ENCODE data around the gene CACNG1. TPM values are rescaled to one million over a fixed set of nuclear protein-coding genes. Genes with fewer than 3 reads are reported as not detected.

CACNG1 gene
- total and polyA plus RNA-seq, 2 donors (not counting 1 experiment from before 2014, with no cell fraction given), result not detected

DNA sequence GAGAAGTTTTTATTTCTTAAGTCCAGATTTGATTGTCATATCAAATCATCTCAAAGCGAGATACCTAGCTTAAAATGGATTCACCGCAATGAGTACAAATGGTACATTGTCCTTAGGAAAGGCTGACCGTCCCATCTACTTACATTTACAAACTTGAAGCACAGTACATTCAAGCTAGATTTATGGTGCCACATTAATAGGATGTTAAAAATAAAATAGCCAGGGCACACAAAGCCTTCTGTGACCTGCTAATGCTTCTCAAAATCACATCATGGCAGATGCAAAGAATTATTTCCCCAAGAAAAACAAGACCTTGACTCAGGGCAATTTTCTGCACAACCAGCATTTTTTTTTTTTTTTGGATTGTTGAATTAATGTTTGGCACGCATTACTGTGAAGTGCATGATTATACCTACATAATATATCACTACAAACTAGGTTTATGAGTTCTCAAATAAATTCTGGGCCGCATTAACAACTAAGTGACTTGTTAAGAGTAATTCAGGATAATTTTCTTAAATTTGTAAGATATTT, 25.3 kb downstream of the CACNG1 start:
- Histone ChIP-seq H3K27ac (ENCODE audit: insufficient read depth, low read length) (no peak overlapping the region), H3K4me3 (replicated peaks in 1 of 4; ENCODE audit: control extremely low read depth in 1 of 4, insufficient read depth in 1 of 4, low read depth in 3 of 4, low read length in 4 of 4) (no peak overlapping the region), H3K4me2 (ENCODE audit: extremely low read depth, insufficient read depth, low read length) (no peak overlapping the region), H3K27me3 (ENCODE audit: control insufficient read depth, insufficient read depth, low read length) (no peaks in the 10 kb centered on the region), H3K9ac (ENCODE audit: insufficient read depth, low read length) (no peak overlapping the region), H4K20me1 (ENCODE audit: control insufficient read depth, extremely low read depth, insufficient read depth, low read length) (no peaks in the 10 kb centered on the region), H3K79me2 (ENCODE audit: control insufficient read depth, insufficient read depth, low read length) (no peaks in the 10 kb centered on the region), H3K4me1 (ENCODE audit: control insufficient read depth, extremely low read depth, insufficient read depth, low read length) (no peaks in the 10 kb centered on the region), H3K9me3 (ENCODE audit: control insufficient read depth, insufficient read depth, low read depth, low read length) (no peaks in the 10 kb centered on the region), H3K36me3 (ENCODE audit: control insufficient read depth, insufficient read depth, low read length) (no peaks in the 10 kb centered on the region), H2AFZ (ENCODE audit: low read length) (no peak overlapping the region)
- no peak for TF ChIP-seq EZH2 (IDR thresholded peaks at IDR 0.05; ENCODE audit: low read length, missing control alignments)
- DNase-seq (ENCODE audit: low read depth in 2 of 2), result no peak

DNA sequence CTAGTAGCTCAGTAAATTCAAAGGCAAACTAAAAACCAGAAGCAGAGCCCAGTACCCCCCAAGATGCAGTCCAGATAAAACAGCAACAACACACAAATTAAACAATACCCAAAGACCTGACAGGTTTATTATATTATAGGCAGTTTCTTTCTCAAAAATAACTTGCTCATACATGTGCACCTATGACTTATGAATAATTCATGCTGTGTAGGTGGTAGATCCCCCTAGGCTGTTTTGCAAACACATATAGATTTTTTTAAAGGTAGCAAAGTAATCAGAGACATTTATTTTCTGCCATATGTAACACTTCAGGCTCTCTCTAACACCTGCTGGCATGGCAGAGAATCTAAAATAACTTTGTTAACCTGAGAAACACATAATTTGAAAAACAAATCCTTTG, 27.2 kb downstream of the CACNG1 start:
- Histone ChIP-seq H2AFZ (ENCODE audit: low read length) (no peak overlapping the region), H3K4me1 (ENCODE audit: control insufficient read depth, extremely low read depth, insufficient read depth, low read length) (no peaks in the 10 kb centered on the region), H3K9ac (ENCODE audit: insufficient read depth, low read length) (no peak overlapping the region), H3K9me3 (ENCODE audit: control insufficient read depth, insufficient read depth, low read depth, low read length) (no peaks in the 10 kb centered on the region), H3K4me2 (ENCODE audit: extremely low read depth, insufficient read depth, low read length) (no peak overlapping the region), H3K79me2 (ENCODE audit: control insufficient read depth, insufficient read depth, low read length) (no peaks in the 10 kb centered on the region), H3K27ac (ENCODE audit: insufficient read depth, low read length) (no peak overlapping the region), H3K4me3 (replicated peaks in 1 of 4; ENCODE audit: control extremely low read depth in 1 of 4, insufficient read depth in 1 of 4, low read depth in 3 of 4, low read length in 4 of 4) (no peak overlapping the region), H3K27me3 (ENCODE audit: control insufficient read depth, insufficient read depth, low read length) (no peaks in the 10 kb centered on the region), H4K20me1 (ENCODE audit: control insufficient read depth, extremely low read depth, insufficient read depth, low read length) (no peaks in the 10 kb centered on the region), H3K36me3 (ENCODE audit: control insufficient read depth, insufficient read depth, low read length) (no peaks in the 10 kb centered on the region)
- TF ChIP-seq EZH2 (IDR thresholded peaks at IDR 0.05; ENCODE audit: low read length, missing control alignments), result no peak
- TF ChIP-seq CTCF (conservative IDR thresholded peaks at IDR 0.05 in 1 of 2, IDR thresholded peaks at IDR 0.05 in 1 of 2; ENCODE audit: low read depth in 1 of 2, low read length in 2 of 2), result no peak
- no peak for DNase-seq (ENCODE audit: low read depth in 2 of 2)

GRCh38 chr17:67072885-67073284, 28.5 kb downstream of the CACNG1 start:
- no peak overlapping the region for H3K4me3 ChIP-seq (replicated peaks in 1 of 4; ENCODE audit: control extremely low read depth in 1 of 4, insufficient read depth in 1 of 4, low read depth in 3 of 4, low read length in 4 of 4)
- H3K9me3 ChIP-seq (ENCODE audit: control insufficient read depth, insufficient read depth, low read depth, low read length), result no peaks in the 10 kb centered on the region
- H3K4me2 ChIP-seq (ENCODE audit: extremely low read depth, insufficient read depth, low read length), result no peak overlapping the region
- TF ChIP-seq EZH2 (IDR thresholded peaks at IDR 0.05; ENCODE audit: low read length, missing control alignments) (no peak), CTCF (conservative IDR thresholded peaks at IDR 0.05 in 1 of 2, IDR thresholded peaks at IDR 0.05 in 1 of 2; ENCODE audit: low read depth in 1 of 2, low read length in 2 of 2) (no peak)
- H3K9ac ChIP-seq (ENCODE audit: insufficient read depth, low read length), result no peak overlapping the region
- no peaks in the 10 kb centered on the region for H3K79me2 ChIP-seq (ENCODE audit: control insufficient read depth, insufficient read depth, low read length)
- no peaks in the 10 kb centered on the region for H3K36me3 ChIP-seq (ENCODE audit: control insufficient read depth, insufficient read depth, low read length)
- no peak for DNase-seq (ENCODE audit: low read depth in 2 of 2)
- H3K4me1 ChIP-seq (ENCODE audit: control insufficient read depth, extremely low read depth, insufficient read depth, low read length), result no peaks in the 10 kb centered on the region
- H3K27ac ChIP-seq (ENCODE audit: insufficient read depth, low read length), result no peak overlapping the region
- H4K20me1 ChIP-seq (ENCODE audit: control insufficient read depth, extremely low read depth, insufficient read depth, low read length), result no peaks in the 10 kb centered on the region
- no peaks in the 10 kb centered on the region for H3K27me3 ChIP-seq (ENCODE audit: control insufficient read depth, insufficient read depth, low read length)
- H2AFZ ChIP-seq (ENCODE audit: low read length), result no peak overlapping the region

Measured in fibroblast of lung (primary cell).